GM23248 (cell line): ENCODE data around the gene ARHGAP26.

Experiments
- EZH2 ChIP-seq: fragments of 200-600 bp; sonication (generic); IDR thresholded peaks from 2 replicates; pipeline ENCODE4 v1.6.1; 2018; ENCODE audit warnings: antibody characterized with exemption, mild to moderate bottlenecking; ENCODE audit not compliant: insufficient read depth, poor library complexity, severe bottlenecking
- EZH2phosphoT487 ChIP-seq: fragments of 200-600 bp; sonication (generic); IDR thresholded peaks from 2 replicates; pipeline ENCODE4 v1.6.1; 2018; ENCODE audit warnings: antibody characterized with exemption, moderate library complexity, mild to moderate bottlenecking, low read depth; ENCODE audit not compliant: insufficient read depth

GRCh38 chr5:142982821-142983200, 212.6 kb downstream of the ARHGAP26 start:
- no peak for TF ChIP-seq EZH2phosphoT487
- TF ChIP-seq EZH2, result no peak
